Ovary (tissue), 3 donors: Measurements from ENCODE around the gene CBX2.

Source experiments
- POLR2A ChIP-seq: fragments of 450-650 bp; IDR thresholded peaks from one replicate; pipeline ENCODE4 v1.6.1; 2017; ENCODE audit warnings: antibody characterized with exemption, mild to moderate bottlenecking, moderate library complexity
- TF ChIP-seq, protein P1 (sequence below), 3 donors: fragments of 450-650 bp in 2 of 3; fragments of 200-600 bp in 1 of 3; IDR thresholded peaks; one replicate each; pipeline versions ENCODE4 v1.5.1 to v1.8.0; 2016 to 2022; ENCODE audit warnings: antibody characterized with exemption in 3 of 3, mild to moderate bottlenecking in 1 of 3
- donor health status: DM: no; HTN: no; CAD: no.

DNA sequence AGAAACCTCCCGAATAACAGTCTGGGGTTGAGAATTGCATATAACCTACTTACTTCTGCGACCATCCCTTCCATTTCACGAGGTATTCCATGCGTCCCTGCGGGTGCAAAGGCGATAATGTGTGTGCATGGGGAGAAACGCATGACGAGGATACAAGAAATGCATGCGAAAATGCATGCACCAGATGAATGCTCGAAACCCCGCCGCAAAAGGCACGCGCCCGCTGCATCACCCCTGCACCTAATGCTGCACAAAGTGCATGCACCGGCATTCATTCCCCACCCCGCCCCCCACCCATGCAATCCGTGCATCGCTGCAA, 18.5 kb downstream of the CBX2 start:
- TF ChIP-seq, protein P1, sequence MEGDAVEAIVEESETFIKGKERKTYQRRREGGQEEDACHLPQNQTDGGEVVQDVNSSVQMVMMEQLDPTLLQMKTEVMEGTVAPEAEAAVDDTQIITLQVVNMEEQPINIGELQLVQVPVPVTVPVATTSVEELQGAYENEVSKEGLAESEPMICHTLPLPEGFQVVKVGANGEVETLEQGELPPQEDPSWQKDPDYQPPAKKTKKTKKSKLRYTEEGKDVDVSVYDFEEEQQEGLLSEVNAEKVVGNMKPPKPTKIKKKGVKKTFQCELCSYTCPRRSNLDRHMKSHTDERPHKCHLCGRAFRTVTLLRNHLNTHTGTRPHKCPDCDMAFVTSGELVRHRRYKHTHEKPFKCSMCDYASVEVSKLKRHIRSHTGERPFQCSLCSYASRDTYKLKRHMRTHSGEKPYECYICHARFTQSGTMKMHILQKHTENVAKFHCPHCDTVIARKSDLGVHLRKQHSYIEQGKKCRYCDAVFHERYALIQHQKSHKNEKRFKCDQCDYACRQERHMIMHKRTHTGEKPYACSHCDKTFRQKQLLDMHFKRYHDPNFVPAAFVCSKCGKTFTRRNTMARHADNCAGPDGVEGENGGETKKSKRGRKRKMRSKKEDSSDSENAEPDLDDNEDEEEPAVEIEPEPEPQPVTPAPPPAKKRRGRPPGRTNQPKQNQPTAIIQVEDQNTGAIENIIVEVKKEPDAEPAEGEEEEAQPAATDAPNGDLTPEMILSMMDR (IDR thresholded peaks at IDR 0.05): no peak
- TF ChIP-seq POLR2A: no peak
